SU-DHL-6 (cell line): ENCODE data around the gene CST9.

Source experiments
- H2AFZ ChIP-seq: fragments of 200-600 bp; sonication (generic); 2 replicates; pipeline ENCODE4 v1.6.1; 2014; ENCODE audit warnings: low read depth, mild to moderate bottlenecking, moderate library complexity, mixed read lengths, antibody characterized with exemption, low read length; ENCODE audit not compliant: severe bottlenecking
- H3F3A ChIP-seq: fragments of 200-600 bp; shearing (Covaris generic); 2 replicates; pipeline ENCODE4 v1.6.0; 2016; ENCODE audit warnings: antibody characterized with exemption, mild to moderate bottlenecking; ENCODE audit not compliant: insufficient read depth
- H3K27ac ChIP-seq: fragments of 200-600 bp; sonication (generic); 2 replicates; pipeline ENCODE4 v1.5.1; 2016; ENCODE audit warnings: low read depth, mild to moderate bottlenecking, low read length, moderate library complexity, mixed read lengths
- H3K27me3 ChIP-seq: fragments of 200-600 bp; sonication (generic), shearing (Covaris generic); 2 replicates; pipeline ENCODE4 v1.6.0; 2014; ENCODE audit warnings: mild to moderate bottlenecking, low read length
- H3K36me3 ChIP-seq: fragments of 200-600 bp; sonication (generic); 2 replicates; pipeline ENCODE4 v1.6.1; 2014; ENCODE audit warnings: mild to moderate bottlenecking, low read length, mixed read lengths
- H3K4me2 ChIP-seq: fragments of 300-600, 200-600 bp; shearing (Covaris generic), sonication (generic); 2 replicates; pipeline ENCODE4 v1.6.0; 2014; ENCODE audit warnings: low read length, low read depth, mild to moderate bottlenecking; ENCODE audit not compliant: poor library complexity, severe bottlenecking
- H3K4me3 ChIP-seq: fragments of 200-600 bp; sonication (generic); 2 replicates; pipeline ENCODE4 v1.5.1; 2014; ENCODE audit warnings: antibody characterized with exemption, low read length, mild to moderate bottlenecking, mixed read lengths; ENCODE audit not compliant: insufficient read depth, poor library complexity, severe bottlenecking
- H3K79me2 ChIP-seq: fragments of 200-600 bp; sonication (generic); 2 replicates; pipeline ENCODE4 v1.6.1; 2014; ENCODE audit warnings: mild to moderate bottlenecking, low read length, moderate library complexity; ENCODE audit not compliant: insufficient read depth
- H3K9ac ChIP-seq: fragments of 200-600 bp; sonication (generic); 2 replicates; pipeline ENCODE4 v1.7.0; 2014; ENCODE audit warnings: mild to moderate bottlenecking, low read length
- H3K9me2 ChIP-seq: fragments of 200-600 bp; sonication (generic); replicated peaks from 2 replicates; pipeline ENCODE4 v1.6.1; 2014; ENCODE audit warnings: low read length; ENCODE audit not compliant: insufficient read depth
- H3K9me3 ChIP-seq: fragments of 200-600 bp; sonication (generic); 2 replicates; pipeline ENCODE4 v1.6.1; 2014; ENCODE audit warnings: low read length, mixed read lengths; ENCODE audit not compliant: insufficient read depth
- H4K20me1 ChIP-seq: fragments of 200-600 bp; sonication (generic); 2 replicates; pipeline ENCODE4 v1.6.1; 2014; ENCODE audit warnings: low read depth, mild to moderate bottlenecking, antibody characterized with exemption, low read length, moderate library complexity, mixed read lengths
- EZH2phosphoT487 ChIP-seq: fragments of 200-600 bp; sonication (generic), shearing (Covaris generic); conservative IDR thresholded peaks from 2 replicates; pipeline ENCODE4 v1.6.1; 2018; ENCODE audit warnings: mild to moderate bottlenecking, antibody characterized with exemption, low read length, moderate library complexity, mixed read lengths
- TF ChIP-seq, protein P1 (sequence below): fragments of 200-600 bp; sonication (generic); IDR thresholded peaks from one replicate; pipeline ENCODE4 v1.5.1; 2017; ENCODE audit warnings: antibody characterized with exemption, mild to moderate bottlenecking, low read length, moderate library complexity; ENCODE audit not compliant: insufficient read depth, poor library complexity, severe bottlenecking

Gene CST9

DNA sequence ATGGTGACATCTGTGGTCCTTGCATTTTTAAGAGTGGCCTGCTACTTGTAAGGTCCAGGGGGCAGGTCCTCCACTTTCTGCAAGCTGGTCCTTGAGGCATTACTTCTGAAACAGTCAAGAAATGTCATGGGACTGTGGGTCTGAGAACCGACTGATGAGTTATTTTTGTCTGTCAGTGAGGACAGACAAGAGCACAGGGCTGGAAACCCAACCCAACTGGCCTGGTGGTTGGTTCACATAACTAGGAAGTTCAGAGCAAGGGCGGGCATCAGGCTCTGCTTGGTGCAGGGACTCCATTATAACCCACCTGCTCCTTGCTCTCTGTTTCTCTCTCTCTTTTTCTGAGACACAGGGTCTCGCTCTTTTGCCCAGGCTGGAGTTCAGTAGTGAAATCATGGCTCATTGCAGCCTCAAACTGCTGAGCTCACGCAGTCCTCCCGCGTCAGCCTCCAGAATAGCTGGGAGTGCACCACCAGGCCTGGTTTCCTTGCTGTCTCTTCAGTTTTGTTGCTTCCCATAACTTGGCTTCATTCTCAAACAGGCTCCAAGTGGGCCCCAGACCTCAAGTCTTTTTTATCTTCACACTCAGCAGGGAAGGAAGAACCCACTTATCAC is 22.8 kb upstream of the CST9 start:
- Histone ChIP-seq H3F3A (no peaks in the 10 kb centered on the region), H3K27ac (no peak overlapping the region), H4K20me1 (no peaks in the 10 kb centered on the region), H3K9ac (no peak overlapping the region), H2AFZ (no peak overlapping the region), H3K27me3 (no peaks in the 10 kb centered on the region), H3K9me2 (no peaks in the 10 kb centered on the region), H3K4me3 (no peak overlapping the region), H3K36me3 (no peaks in the 10 kb centered on the region), H3K4me2 (no peak overlapping the region), H3K9me3 (no peaks in the 10 kb centered on the region), H3K79me2 (no peaks in the 10 kb centered on the region)
- TF ChIP-seq, protein P1, sequence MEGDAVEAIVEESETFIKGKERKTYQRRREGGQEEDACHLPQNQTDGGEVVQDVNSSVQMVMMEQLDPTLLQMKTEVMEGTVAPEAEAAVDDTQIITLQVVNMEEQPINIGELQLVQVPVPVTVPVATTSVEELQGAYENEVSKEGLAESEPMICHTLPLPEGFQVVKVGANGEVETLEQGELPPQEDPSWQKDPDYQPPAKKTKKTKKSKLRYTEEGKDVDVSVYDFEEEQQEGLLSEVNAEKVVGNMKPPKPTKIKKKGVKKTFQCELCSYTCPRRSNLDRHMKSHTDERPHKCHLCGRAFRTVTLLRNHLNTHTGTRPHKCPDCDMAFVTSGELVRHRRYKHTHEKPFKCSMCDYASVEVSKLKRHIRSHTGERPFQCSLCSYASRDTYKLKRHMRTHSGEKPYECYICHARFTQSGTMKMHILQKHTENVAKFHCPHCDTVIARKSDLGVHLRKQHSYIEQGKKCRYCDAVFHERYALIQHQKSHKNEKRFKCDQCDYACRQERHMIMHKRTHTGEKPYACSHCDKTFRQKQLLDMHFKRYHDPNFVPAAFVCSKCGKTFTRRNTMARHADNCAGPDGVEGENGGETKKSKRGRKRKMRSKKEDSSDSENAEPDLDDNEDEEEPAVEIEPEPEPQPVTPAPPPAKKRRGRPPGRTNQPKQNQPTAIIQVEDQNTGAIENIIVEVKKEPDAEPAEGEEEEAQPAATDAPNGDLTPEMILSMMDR: no peak
- no peak for TF ChIP-seq EZH2phosphoT487

DNA sequence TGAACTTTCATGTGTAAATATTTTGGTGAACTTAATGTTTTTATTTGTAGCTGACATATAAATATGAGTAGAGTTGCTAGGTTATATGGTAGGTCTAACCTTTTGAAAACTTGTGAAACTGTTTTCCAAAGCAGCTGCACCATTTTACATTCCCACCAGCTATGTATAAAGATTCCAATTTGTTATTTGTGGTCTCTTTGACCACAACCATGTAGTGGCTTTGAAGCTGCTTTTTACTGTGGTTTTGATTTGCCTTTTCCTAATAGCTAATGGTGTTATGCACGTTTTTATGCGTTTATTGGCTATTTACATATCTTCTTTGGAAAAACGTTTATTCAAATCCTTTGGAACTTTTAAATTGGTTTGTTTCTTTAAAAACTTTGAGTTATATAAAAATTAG is 21.8 kb upstream of the CST9 start:
- H3K4me2 ChIP-seq: no peak overlapping the region
- H3K27me3 ChIP-seq: no peaks in the 10 kb centered on the region
- H3K36me3 ChIP-seq: no peaks in the 10 kb centered on the region
- H3K9ac ChIP-seq: no peak overlapping the region
- no peak overlapping the region for H3K4me3 ChIP-seq
- H4K20me1 ChIP-seq: no peaks in the 10 kb centered on the region
- H3K27ac ChIP-seq: no peak overlapping the region
- no peaks in the 10 kb centered on the region for H3K9me3 ChIP-seq
- no peaks in the 10 kb centered on the region for H3K79me2 ChIP-seq
- no peaks in the 10 kb centered on the region for H3F3A ChIP-seq
- TF ChIP-seq EZH2phosphoT487: no peak
- TF ChIP-seq, protein P1: no peak
- no peak overlapping the region for H2AFZ ChIP-seq
- H3K9me2 ChIP-seq: no peaks in the 10 kb centered on the region

DNA sequence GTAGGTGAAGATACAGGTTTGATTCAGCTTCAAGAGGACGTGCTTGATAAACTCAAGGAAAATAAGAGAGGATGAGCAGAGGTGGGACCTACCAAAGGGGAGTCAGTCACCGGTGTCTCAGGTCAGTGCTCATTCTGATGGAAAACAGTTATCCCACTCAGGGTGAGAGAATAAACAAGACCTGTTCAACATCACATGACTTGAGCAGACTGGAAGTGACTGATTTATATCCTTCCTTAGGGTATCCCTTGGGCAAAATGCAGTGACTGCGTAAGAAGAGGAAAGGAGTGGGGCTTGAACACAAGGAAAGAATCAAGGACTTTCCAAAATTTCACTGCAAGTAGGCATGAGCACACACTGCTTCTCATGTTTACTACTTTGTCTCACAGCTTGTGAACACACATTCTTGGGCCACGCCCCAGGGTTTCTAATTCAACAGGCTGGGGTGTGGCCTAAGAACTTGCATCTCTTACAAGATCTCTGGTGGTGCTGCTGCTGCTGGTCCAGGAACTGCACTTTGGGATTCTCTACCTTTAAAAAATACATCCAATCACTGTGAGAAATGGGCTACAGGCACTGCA is 20.4 kb upstream of the CST9 start:
- TF ChIP-seq, protein P1: no peak
- TF ChIP-seq EZH2phosphoT487: no peak
- Histone ChIP-seq H3F3A (no peaks in the 10 kb centered on the region), H3K36me3 (no peaks in the 10 kb centered on the region), H3K9me2 (no peaks in the 10 kb centered on the region), H3K27me3 (no peaks in the 10 kb centered on the region), H3K9ac (no peak overlapping the region), H4K20me1 (no peaks in the 10 kb centered on the region), H3K79me2 (no peaks in the 10 kb centered on the region), H3K4me2 (no peak overlapping the region), H2AFZ (no peak overlapping the region), H3K4me3 (no peak overlapping the region), H3K9me3 (no peaks in the 10 kb centered on the region), H3K27ac (no peak overlapping the region)
